ENCODE measurements around the gene KCNQ1. TPM values are rescaled to one million over a fixed set of nuclear protein-coding genes. Genes with fewer than 3 reads are reported as not detected.

KCNQ1 gene
- total RNA-seq, 2 donors from 2014 or later, result 18.6 to 25.5 TPM

DNA sequence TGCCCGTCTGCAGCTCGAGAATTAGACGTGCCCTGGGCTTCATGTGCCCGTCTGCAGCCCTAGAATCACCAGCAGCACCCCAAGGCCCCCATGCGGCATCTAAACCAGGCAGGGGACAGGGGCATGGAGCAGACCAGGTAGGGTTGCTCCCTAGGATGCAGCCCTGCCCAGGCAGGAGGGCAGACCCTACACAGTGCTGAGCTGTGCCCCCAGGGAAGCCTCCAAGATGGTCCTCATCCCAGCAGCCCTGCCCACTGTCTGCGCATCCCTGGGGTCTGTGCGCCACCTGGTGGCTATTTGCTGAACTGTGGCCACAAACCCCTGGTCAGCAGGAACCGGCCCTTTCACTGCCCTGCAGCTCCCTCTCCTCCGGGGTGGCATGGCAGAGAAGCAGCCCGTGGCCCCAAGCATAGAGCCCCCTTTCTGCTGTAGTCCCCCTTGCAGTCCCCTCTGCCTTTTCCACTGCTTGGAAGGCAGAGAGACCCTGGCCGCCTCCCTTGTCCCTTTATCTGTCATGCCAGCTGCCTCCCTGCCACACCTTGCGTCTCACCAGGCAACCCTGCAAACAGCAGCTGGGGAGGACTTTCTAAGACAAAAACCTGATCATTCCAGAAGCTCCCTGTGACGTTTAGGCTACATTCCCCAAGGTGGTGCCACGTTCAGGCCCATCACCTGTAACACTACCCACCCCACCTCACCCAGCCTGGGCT is 86.6 kb downstream of the KCNQ1 start:
- H3K27me3 Mint-ChIP-seq, result no peaks in the 10 kb centered on the region
- H3K27ac Mint-ChIP-seq, result no peak overlapping the region

DNA sequence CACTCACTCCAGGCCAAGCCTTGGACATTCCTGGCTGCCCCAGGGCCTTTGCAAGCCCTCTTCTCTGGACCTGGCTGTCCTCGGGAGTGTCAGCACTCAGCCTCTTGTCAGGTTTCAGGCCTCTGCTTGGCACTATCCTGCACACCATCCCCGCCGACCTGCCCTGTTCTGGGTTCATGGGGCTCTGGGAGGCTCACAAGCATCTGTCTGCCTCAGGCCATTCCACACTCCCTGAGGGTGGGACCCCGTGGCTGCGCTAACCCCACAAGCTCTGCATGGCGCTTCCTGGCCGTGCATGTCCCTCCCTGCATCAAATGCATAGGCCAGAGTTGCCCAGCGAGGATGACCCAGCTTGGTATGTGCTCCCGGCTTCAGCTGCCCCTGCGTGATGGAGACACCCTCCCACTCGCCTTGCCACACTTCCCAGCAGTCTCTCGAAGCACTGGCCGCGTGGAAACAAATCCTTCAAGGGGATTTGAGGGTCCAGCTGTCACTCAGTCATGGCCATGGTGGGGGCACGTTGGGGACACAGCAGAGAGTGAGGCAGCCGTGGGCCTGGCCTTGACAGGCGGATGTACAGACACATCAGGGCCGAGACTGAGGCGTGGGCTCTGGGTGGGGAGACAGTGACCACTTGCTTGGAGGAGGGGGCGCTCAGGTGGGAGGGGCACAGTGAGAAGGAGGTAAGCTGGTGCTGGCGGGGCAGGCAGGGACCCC is 87.3 kb downstream of the KCNQ1 start:
- Mint-ChIP-seq H3K27me3 (no peaks in the 10 kb centered on the region), H3K27ac (no peak overlapping the region), H3K4me1 (peaks cover 13% of the 10 kb centered on the region), H3K4me3 (peak overlapping the region; percentile 74), H3K36me3 (ENCODE audit: low read depth) (no peaks in the 10 kb centered on the region)
- no peaks in the 10 kb centered on the region for H3K9me3 ChIP-seq (ENCODE audit: control insufficient read depth, low read length, poor library complexity, severe bottlenecking)
- DNase-seq (peak in 1 of 3 donors; percentile 10), ATAC-seq (no peak)

More for the DNA sequence above, 86.6 kb downstream of the KCNQ1 start:
- H3K9me3 ChIP-seq (ENCODE audit: control insufficient read depth, low read length, poor library complexity, severe bottlenecking), result no peaks in the 10 kb centered on the region
- H3K4me3 Mint-ChIP-seq, result no peak overlapping the region
- DNase-seq (peak; percentile 44 to 62 (median 47)), ATAC-seq (peak; percentile 39)
- H3K4me1 Mint-ChIP-seq, result peaks cover 19% of the 10 kb centered on the region
- H3K36me3 Mint-ChIP-seq (ENCODE audit: low read depth), result no peaks in the 10 kb centered on the region

DNA sequence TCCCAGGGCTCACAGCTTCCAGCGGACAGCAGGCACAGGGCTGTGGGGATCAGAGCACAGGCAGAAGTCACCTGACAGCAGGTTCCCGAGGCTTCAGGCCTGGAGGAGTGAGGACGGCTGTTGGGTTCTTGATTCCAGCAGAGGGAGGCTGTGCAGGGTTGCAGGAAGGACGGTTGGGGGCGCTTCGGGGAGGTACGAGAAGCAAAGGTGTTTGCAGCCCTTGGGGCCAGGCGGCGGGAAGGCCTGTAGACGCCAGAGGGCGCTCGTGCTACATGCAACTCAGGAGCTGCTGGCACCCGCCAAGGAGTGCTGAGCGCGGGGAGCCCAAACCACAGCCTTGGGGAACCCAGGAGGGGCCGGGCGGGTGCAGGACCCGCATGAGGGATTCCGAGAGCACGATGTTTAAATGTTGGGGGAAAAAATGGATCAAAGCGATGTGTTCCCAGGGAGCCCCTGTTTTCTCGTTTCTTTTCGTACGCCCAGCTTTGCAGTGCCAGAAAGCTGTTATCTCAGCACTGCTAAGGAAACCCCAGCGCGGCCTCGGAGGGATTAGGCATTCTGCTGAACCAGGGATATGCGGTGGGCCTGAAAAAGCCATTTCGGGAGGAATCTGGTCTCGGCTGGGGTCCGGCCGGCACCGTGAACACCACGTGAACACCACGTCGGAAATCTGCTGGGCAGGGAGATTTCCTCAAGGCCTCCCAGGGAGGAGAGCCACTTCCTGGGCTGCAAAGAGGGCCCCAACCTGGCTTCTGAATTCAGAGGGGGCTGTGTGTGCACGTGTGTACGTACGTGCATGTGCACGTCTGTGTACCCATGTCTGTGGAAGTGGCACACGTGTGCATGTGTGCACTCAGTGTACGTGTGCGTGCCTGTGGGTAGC is 88.1 kb downstream of the KCNQ1 start:
- no peaks in the 10 kb centered on the region for H3K9me3 ChIP-seq (ENCODE audit: control insufficient read depth, low read length, poor library complexity, severe bottlenecking)
- H3K27ac Mint-ChIP-seq, result no peak overlapping the region
- peak; percentile 92 for ATAC-seq
- peaks cover 10% of the 10 kb centered on the region for H3K4me1 Mint-ChIP-seq
- H3K27me3 Mint-ChIP-seq, result no peaks in the 10 kb centered on the region
- peak; percentile 78 to 92 (median 83) for DNase-seq
- no peaks in the 10 kb centered on the region for H3K36me3 Mint-ChIP-seq (ENCODE audit: low read depth)
- peak overlapping the region; percentile 80 for H3K4me3 Mint-ChIP-seq

DNA sequence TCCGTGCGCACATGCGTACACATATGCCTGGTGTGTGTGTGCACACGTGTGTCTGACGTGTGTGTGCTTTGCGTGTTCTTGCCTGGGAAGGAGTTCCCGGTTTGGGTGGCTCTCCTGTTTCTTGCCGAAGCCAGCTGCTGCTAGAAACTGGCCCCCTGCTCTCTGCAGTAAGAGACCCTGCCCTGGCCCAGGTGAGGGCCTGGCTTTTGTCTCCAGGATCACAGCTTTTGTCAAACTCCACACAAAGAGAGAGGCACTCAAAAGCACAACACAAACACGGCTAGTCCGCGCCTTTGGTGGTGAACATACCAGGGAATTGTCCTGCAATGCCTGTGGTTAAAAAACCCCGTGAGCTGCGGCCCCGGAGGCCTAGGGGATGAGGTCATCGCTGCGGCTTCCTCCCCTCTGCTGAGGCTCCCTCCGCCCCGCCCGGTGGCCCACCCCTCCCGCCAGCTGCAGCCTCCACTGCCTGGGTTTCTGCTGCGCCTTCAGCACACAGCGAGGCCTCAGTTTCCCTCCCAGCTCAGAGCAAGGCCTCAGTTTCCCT is 88.9 kb downstream of the KCNQ1 start:
- Mint-ChIP-seq H3K36me3 (ENCODE audit: low read depth) (no peaks in the 10 kb centered on the region), H3K27ac (no peak overlapping the region), H3K4me1 (peaks cover 10% of the 10 kb centered on the region), H3K4me3 (no peak overlapping the region), H3K27me3 (no peaks in the 10 kb centered on the region)
- DNase-seq, result peak in 1 of 3 donors; percentile 9
- no peak for ATAC-seq
- no peaks in the 10 kb centered on the region for H3K9me3 ChIP-seq (ENCODE audit: control insufficient read depth, low read length, poor library complexity, severe bottlenecking)

DNA sequence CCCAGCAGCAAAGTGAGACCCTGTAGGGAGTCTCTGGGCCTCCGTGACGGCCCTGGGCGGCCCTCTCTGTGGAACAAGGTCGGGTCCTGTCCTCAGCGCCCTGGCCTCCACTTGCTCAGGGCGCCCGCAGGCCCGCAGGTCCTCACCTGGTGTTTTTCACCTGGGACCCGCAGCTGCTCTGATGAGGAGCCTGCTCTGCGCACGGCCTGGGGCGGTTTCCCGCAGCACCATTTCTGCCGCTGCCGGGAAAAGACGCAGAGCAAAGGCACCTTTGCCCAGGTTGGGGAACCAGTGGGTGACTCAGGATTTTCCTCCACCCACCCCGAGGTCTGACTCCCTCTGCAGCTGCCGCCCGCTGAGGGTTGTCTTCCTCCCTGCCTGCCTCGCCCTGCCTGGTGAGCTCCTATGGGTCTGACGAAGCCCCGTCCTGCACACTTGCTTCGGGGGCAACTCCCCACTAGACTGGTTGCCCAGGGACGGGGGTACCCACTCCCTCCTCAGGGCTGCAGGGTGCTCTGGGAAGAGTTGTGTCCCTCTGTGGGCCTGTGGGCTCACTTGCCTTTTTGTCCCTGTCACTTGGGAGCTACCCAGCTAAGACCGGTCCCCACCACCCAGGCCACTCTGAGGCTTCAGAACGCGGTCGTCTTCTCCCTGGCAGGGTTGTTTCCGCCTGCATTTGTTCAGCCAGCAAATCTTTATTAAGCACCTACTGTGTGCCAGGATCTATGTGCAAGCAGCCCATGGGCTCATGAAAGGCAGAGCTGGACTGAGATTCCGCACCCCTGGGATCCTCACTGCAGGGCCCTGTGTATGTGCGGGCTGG is 89.5 kb downstream of the KCNQ1 start:
- H3K27me3 Mint-ChIP-seq, result no peaks in the 10 kb centered on the region
- H3K9me3 ChIP-seq (ENCODE audit: control insufficient read depth, low read length, poor library complexity, severe bottlenecking), result no peaks in the 10 kb centered on the region
- no peak overlapping the region for H3K4me3 Mint-ChIP-seq
- ATAC-seq (no peak), DNase-seq (peak in 1 of 3 donors; percentile 7)
- no peaks in the 10 kb centered on the region for H3K36me3 Mint-ChIP-seq (ENCODE audit: low read depth)
- H3K27ac Mint-ChIP-seq, result no peak overlapping the region
- peaks cover 10% of the 10 kb centered on the region for H3K4me1 Mint-ChIP-seq

DNA sequence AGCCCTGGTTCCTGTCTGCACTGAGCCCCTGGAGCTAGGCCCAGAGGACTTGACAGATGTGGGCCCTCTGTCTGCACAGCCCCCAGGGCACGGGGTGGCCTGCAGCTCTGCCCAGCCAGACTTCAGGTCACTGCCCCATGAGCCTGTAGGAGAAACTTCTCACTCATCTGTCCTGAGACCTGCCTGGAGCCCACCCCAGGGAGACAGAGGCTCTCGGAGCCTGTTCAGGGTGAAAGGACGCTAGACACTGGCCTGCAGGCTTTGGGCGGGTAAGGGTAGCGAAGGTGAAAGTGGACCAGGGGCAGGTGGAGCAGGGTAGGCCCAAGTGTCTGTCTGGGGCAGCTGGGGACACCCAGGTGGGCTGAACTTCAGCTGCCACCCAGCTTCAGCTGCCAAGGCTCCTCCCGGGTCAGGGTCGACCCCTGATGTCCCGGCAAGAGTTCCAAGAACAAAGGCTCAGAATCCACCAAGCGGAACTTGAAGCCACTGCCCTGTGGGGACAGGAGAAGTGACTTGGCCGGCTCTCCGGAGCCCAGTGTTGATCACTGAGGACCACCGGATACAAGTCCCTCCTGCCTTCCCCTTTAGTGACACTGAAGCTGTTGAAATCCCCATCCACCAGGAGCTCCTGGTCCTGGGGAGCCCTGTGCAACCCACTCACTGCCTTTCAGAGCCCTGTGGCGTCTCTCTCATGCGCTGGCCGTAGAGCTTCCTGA is 90.3 kb downstream of the KCNQ1 start:
- DNase-seq (peak in 1 of 3 donors; percentile 1), ATAC-seq (no peak)
- Mint-ChIP-seq H3K4me3 (no peak overlapping the region), H3K27me3 (no peaks in the 10 kb centered on the region), H3K4me1 (peaks cover 10% of the 10 kb centered on the region), H3K27ac (no peak overlapping the region), H3K36me3 (ENCODE audit: low read depth) (no peaks in the 10 kb centered on the region)
- no peaks in the 10 kb centered on the region for H3K9me3 ChIP-seq (ENCODE audit: control insufficient read depth, low read length, poor library complexity, severe bottlenecking)

DNA sequence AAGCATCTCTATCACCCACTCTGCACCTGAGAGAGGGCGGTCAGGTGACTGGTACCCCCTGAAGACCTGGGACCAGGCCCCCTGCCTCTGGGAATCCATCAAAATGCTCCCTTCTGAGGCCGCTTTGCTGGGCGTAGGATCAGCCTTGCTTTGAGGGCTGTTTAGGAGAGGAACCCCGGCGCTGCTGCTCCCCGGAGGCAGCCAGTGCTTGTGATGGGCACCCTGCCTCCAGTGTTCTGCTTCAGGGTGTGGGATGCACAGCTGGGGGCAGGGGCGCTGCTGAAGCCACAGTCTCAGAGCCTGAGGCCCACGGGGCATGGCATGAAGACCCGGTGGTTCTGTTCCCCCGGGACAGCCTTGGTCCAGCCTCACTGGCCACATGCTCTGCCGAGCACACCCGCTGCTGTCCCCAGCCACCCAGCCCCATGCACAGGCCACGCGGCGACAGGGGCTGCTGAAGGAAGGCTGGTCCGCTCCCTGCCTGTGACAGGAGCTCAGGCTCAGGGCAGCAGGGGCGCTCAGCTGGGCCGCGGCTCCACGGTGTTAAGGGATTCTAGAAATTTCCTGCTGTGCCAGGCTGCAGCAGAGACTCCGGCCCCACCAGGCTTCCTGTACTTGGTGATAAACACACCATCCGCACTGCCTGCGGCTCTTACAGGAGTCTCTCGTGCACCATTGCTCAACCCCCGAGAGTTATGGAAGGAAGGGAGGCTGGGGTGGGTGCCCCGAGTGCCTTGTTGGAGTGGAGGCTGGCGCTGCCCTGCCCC is 91.0 kb downstream of the KCNQ1 start:
- ATAC-seq, result no peak

DNA sequence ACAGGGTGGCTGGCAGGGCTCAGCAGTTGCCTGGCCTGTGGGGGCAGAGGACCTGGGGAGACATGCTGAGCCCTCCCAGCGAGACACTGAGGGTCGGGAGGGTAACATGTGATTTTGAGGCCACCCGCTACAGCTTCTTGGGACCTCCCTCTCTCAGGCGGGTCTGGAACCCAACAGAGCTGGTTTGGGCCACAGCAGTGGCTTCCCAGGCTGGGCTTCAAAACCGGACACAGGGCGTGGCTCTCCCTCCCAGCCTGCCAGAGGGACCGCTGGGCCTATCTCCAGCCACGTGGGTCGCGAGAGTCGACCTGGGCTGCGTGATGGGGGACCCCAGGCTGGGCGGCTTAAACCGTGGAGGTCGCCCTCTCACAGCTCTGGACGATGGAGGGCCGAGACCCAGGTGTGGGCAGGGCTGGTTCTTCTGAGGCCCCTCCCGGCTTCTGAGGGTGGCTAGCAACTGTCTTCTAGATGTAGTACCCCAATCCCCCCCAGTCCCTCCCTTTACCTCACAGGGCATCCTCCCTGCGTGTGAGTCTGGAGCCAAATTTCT is 91.7 kb downstream of the KCNQ1 start:
- DNase-seq, result peak in 1 of 3 donors; percentile 2
- peaks cover 10% of the 10 kb centered on the region for H3K4me1 Mint-ChIP-seq

More for the DNA sequence above, 91.0 kb downstream of the KCNQ1 start:
- H3K27me3 Mint-ChIP-seq, result no peaks in the 10 kb centered on the region
- H3K4me1 Mint-ChIP-seq, result peaks cover 10% of the 10 kb centered on the region
- no peak overlapping the region for H3K27ac Mint-ChIP-seq
- H3K9me3 ChIP-seq (ENCODE audit: control insufficient read depth, low read length, poor library complexity, severe bottlenecking), result no peaks in the 10 kb centered on the region
- peak in 1 of 3 donors; percentile 4 for DNase-seq
- peaks cover under 1% of the 10 kb centered on the region for H3K36me3 Mint-ChIP-seq (ENCODE audit: low read depth)
- H3K4me3 Mint-ChIP-seq, result no peak overlapping the region

DNA sequence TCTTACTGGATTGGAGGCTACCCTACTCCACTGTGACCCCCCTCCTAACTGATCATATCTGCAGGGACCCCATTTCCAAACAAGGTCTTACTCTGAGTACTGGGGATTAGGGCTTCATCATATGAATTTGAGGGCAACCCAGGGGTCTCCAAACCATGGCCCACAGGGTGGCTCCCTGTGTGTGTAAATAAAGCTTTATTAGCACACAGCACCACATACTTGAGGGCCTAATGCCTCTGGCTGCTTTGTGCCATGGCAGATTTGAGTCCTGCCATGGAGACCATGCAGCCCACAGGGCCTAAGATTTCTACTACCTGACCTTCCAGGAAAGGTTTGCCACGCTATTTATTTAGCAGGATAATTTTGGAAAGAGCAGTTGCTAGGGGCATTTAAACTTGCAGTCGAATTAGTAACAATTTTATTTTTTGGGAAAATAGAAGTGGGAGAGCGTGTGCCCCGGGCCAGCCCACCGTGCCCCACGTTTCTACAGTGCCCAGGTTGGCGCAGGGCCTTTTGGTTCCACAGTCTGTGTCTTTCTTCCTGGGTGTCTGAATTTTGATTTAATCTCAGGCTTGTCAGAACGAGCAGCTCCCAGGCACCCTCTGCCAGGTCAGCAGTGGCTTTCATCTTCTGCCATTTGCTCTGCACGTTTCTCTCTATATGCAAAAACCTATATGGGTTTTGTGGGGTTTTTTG is 92.3 kb downstream of the KCNQ1 start:
- H3K4me3 Mint-ChIP-seq, result no peak overlapping the region
- H3K36me3 Mint-ChIP-seq (ENCODE audit: low read depth), result peaks cover 2% of the 10 kb centered on the region
- no peak overlapping the region for H3K27ac Mint-ChIP-seq
- H3K9me3 ChIP-seq (ENCODE audit: control insufficient read depth, low read length, poor library complexity, severe bottlenecking), result no peaks in the 10 kb centered on the region
- DNase-seq (no peak), ATAC-seq (no peak)
- peaks cover 10% of the 10 kb centered on the region for H3K4me1 Mint-ChIP-seq
- H3K27me3 Mint-ChIP-seq, result no peaks in the 10 kb centered on the region

More for the DNA sequence above, 91.7 kb downstream of the KCNQ1 start:
- peaks cover 2% of the 10 kb centered on the region for H3K36me3 Mint-ChIP-seq (ENCODE audit: low read depth)
- H3K27ac Mint-ChIP-seq, result no peak overlapping the region
- no peak for ATAC-seq
- H3K4me3 Mint-ChIP-seq, result no peak overlapping the region
- no peaks in the 10 kb centered on the region for H3K9me3 ChIP-seq (ENCODE audit: control insufficient read depth, low read length, poor library complexity, severe bottlenecking)
- no peaks in the 10 kb centered on the region for H3K27me3 Mint-ChIP-seq

DNA sequence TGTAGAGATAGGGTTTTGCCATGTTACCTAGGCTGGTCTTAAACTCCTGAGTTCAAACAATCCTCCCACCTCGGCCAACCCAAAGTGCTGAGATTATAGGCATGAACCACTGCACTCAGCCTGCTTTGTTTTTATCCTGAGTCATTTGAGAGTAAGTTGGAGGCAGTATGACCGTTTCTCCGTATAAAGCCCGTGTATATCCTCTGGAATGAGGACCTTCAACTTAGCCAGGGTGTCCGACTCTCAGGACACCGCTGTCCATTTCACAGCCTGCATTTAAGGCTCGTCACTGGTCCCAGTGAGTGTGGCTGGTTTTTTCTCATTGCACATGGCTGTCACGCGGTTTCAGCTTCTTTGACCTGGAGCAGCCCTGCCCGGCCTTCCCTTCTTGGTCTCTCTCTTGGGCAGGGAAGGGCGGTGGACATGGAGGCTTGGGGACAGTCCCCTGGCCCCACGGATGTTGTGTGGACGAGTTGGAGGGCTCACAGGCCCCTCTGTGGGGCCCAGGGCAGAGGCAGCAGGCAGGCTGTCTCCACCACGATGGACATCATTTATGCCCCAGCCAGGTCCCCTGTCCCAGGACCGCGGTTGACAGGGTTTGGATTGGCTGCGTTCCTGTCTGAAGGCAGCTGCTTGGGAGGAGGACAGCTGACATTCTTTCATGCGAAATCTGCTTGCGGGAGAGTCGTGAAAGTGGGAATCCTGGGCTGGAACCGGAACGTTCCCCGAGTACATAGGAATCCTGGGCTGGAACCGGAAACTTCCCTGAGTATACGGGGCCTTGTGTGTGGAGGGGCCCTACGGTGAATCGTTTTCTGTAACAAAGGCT is 93.3 kb downstream of the KCNQ1 start:
- H3K36me3 Mint-ChIP-seq (ENCODE audit: low read depth), result peaks cover 2% of the 10 kb centered on the region
- H3K4me3 Mint-ChIP-seq, result no peak overlapping the region
- no peak for ATAC-seq
- no peak overlapping the region for H3K27ac Mint-ChIP-seq
- peak in 1 of 3 donors; percentile 2 for DNase-seq
- no peaks in the 10 kb centered on the region for H3K27me3 Mint-ChIP-seq
- H3K9me3 ChIP-seq (ENCODE audit: control insufficient read depth, low read length, poor library complexity, severe bottlenecking), result no peaks in the 10 kb centered on the region
- H3K4me1 Mint-ChIP-seq, result peaks cover 10% of the 10 kb centered on the region
